Glutamatergic neuron (in vitro differentiated cells): ENCODE data around the gene CEP72. TPM values are rescaled to one million over a fixed set of nuclear protein-coding genes. Genes with fewer than 3 reads are reported as not detected.
"Not testable (repeated sequence)": the region's sequence is repeated elsewhere in the genome, so short reads cannot be mapped to it uniquely, and the experiment has no call there.

Source experiments
- DNase-seq: peaks from one replicate; pipeline ENCODE4 v3.0.0; 2022
- H3K27ac Mint-ChIP-seq: one replicate; pipeline ENCODE4 v1.8.0; 2020; ENCODE audit warnings: mild to moderate bottlenecking, mixed read lengths, inconsistent platforms; ENCODE audit not compliant: unreplicated experiment
- H3K27me3 Mint-ChIP-seq: one replicate; pipeline ENCODE4 v1.8.0; 2020; ENCODE audit warnings: mild to moderate bottlenecking, moderate library complexity, mixed read lengths, inconsistent platforms; ENCODE audit not compliant: unreplicated experiment
- H3K36me3 Mint-ChIP-seq: one replicate; pipeline ENCODE4 v1.8.0; 2020; ENCODE audit warnings: mild to moderate bottlenecking, mixed read lengths, inconsistent platforms; ENCODE audit not compliant: unreplicated experiment
- H3K4me1 Mint-ChIP-seq: one replicate; pipeline ENCODE4 v1.8.0; 2020; ENCODE audit warnings: mild to moderate bottlenecking, low read depth, mixed read lengths, inconsistent platforms; ENCODE audit not compliant: unreplicated experiment
- H3K4me3 Mint-ChIP-seq: one replicate; pipeline ENCODE4 v1.8.0; 2020; ENCODE audit warnings: mild to moderate bottlenecking, mixed read lengths, inconsistent platforms; ENCODE audit not compliant: unreplicated experiment
- H3K9me3 Mint-ChIP-seq: one replicate; pipeline ENCODE4 v1.8.0; 2020; ENCODE audit warnings: mild to moderate bottlenecking, moderate library complexity, mixed read lengths, inconsistent platforms; ENCODE audit not compliant: unreplicated experiment
- CTCF ChIP-seq: fragments of 200-600 bp; sonication (generic); IDR thresholded peaks from one replicate; pipeline ENCODE4 v1.5.0; 2021; ENCODE audit not compliant: partially characterized antibody, unreplicated experiment
- total RNA-seq: library from RNA; stranded (reverse); fragmentation: NEBNext Ultra II Directional; extraction: Animal tissue kit (Norgen Biotek cat#: 25700); gene quantifications from one replicate; pipeline ENCODE4 v1.2.1, GENCODE V29; 2021; ENCODE audit not compliant: unreplicated experiment

CEP72 gene
- total RNA-seq, 1 donor from 2014 or later: 43.9 TPM

- Mint-ChIP-seq H3K9me3 (peaks cover 2% of the 10 kb centered on the region), H3K4me1 (no peaks in the 10 kb centered on the region), H3K27ac (no peak overlapping the region), H3K36me3 (no peaks in the 10 kb centered on the region), H3K4me3 (no peak overlapping the region), H3K27me3 (peaks cover 5% of the 10 kb centered on the region)
- DNase-seq: no peak
- TF ChIP-seq CTCF: no peak
Measured at GRCh38 chr5:601771-602465, 10.2 kb upstream of the CEP72 start.

- Mint-ChIP-seq H3K27me3 (peaks cover 8% of the 10 kb centered on the region), H3K4me1 (no peaks in the 10 kb centered on the region), H3K36me3 (no peaks in the 10 kb centered on the region), H3K9me3 (peaks cover 2% of the 10 kb centered on the region), H3K27ac (no peak overlapping the region), H3K4me3 (no peak overlapping the region)
- TF ChIP-seq CTCF: no peak
- DNase-seq: no peak
Measured at GRCh38 chr5:602466-603035, 9.6 kb upstream of the CEP72 start.

GRCh38 chr5:603081-603998, 8.8 kb upstream of the CEP72 start:
- no peaks in the 10 kb centered on the region for H3K36me3 Mint-ChIP-seq
- no peak overlapping the region for H3K4me3 Mint-ChIP-seq
- peaks cover 9% of the 10 kb centered on the region for H3K27me3 Mint-ChIP-seq

GRCh38 chr5:604391-604831, 7.7 kb upstream of the CEP72 start:
- H3K27ac Mint-ChIP-seq: no peak overlapping the region
- no peak for DNase-seq
- TF ChIP-seq CTCF: no peak
- peaks cover 2% of the 10 kb centered on the region for H3K9me3 Mint-ChIP-seq
- H3K27me3 Mint-ChIP-seq: peaks cover 8% of the 10 kb centered on the region
- no peak overlapping the region for H3K4me3 Mint-ChIP-seq
- no peaks in the 10 kb centered on the region for H3K4me1 Mint-ChIP-seq
- no peaks in the 10 kb centered on the region for H3K36me3 Mint-ChIP-seq

More at GRCh38 chr5:603081-603998, 8.8 kb upstream of the CEP72 start:
- DNase-seq: no peak
- Mint-ChIP-seq H3K9me3 (peaks cover 2% of the 10 kb centered on the region), H3K27ac (no peak overlapping the region), H3K4me1 (no peaks in the 10 kb centered on the region)
- no peak for TF ChIP-seq CTCF

- H3K27me3 Mint-ChIP-seq: not testable (repeated sequence)
Measured at GRCh38 chr5:605090-605489, 7.0 kb upstream of the CEP72 start.

More at GRCh38 chr5:605090-605489, 7.0 kb upstream of the CEP72 start:
- not testable (repeated sequence) for DNase-seq, H3K27ac Mint-ChIP-seq, H3K9me3 Mint-ChIP-seq, H3K4me3 Mint-ChIP-seq, H3K4me1 Mint-ChIP-seq, H3K36me3 Mint-ChIP-seq
